WTC11 (cell line): ENCODE data around the gene IQGAP2. TPM values are rescaled to one million over a fixed set of nuclear protein-coding genes. Genes with fewer than 3 reads are reported as not detected.

Source experiments
- ATAC-seq: fragments of 200-7000 bp; cut with Tn5 transposase; 2 replicates; pipeline ENCODE4 v1.10.0; 2021; ENCODE audit warnings: mild to moderate bottlenecking, moderate library complexity
- CTCF ChIA-PET: fragments of 300-600 bp; sonication (Branson Sonifier 250); formaldehyde crosslinking; loops from one replicate; lab custom pipeline; 2021; ENCODE audit warnings: antibody characterized with exemption; lab: Charles Lee
- POLR2A ChIA-PET: fragments of 350-600 bp; sonication (Branson Sonifier 250); formaldehyde crosslinking; loops from one replicate; lab custom pipeline; 2021; ENCODE audit warnings: antibody characterized with exemption; lab: Charles Lee
- DNase-seq: peaks from one replicate; pipeline ENCODE4 v3.0.0; 2021; ENCODE audit warnings: low spot score
- H3K27ac Mint-ChIP-seq: 2 replicates; pipeline ENCODE4 v1.8.0; 2021; ENCODE audit warnings: mixed read lengths
- H3K27me3 Mint-ChIP-seq: 2 replicates; pipeline ENCODE4 v1.8.0; 2021; ENCODE audit warnings: low read depth, mild to moderate bottlenecking, moderate library complexity, mixed read lengths
- H3K36me3 Mint-ChIP-seq: 2 replicates; pipeline ENCODE4 v1.8.0; 2021; ENCODE audit warnings: mixed read lengths
- H3K4me1 Mint-ChIP-seq: 2 replicates; pipeline ENCODE4 v1.8.0; 2022; ENCODE audit warnings: mixed read lengths
- H3K4me3 Mint-ChIP-seq: 2 replicates; pipeline ENCODE4 v1.8.0; 2021; ENCODE audit warnings: mild to moderate bottlenecking, moderate library complexity, mixed read lengths
- H3K9me3 Mint-ChIP-seq: 2 replicates; pipeline ENCODE4 v1.8.0; 2021; ENCODE audit warnings: mixed read lengths
- ATF6 ChIP-seq: sonication (generic); formaldehyde crosslinking; IDR thresholded peaks from 2 replicates; pipeline ENCODE4 v1.8.1; 2023; ENCODE audit warnings: mild to moderate bottlenecking, missing genetic modification reagents
- E2F5 ChIP-seq: sonication (generic); formaldehyde crosslinking; IDR thresholded peaks from 2 replicates; pipeline ENCODE4 v1.8.1; 2022; ENCODE audit warnings: mild to moderate bottlenecking, moderate library complexity, missing genetic modification reagents
- FOXP4 ChIP-seq: sonication (generic); formaldehyde crosslinking; IDR thresholded peaks from 2 replicates; pipeline ENCODE4 v1.8.0; 2022; ENCODE audit warnings: mild to moderate bottlenecking, missing genetic modification reagents
- HMGA2 ChIP-seq: fragments of 250-450 bp; sonication (Bioruptor Pico); IDR thresholded peaks from 2 replicates; pipeline ENCODE4 v1.4.0; 2021; ENCODE audit warnings: mild to moderate bottlenecking, moderate library complexity
- IRF1 ChIP-seq: sonication (generic); formaldehyde crosslinking; IDR thresholded peaks from 2 replicates; pipeline ENCODE4 v1.8.0; 2023; ENCODE audit warnings: missing genetic modification reagents
- MYBL2 ChIP-seq: sonication (generic); formaldehyde crosslinking; IDR thresholded peaks from 2 replicates; pipeline ENCODE4 v1.8.1; 2023; ENCODE audit warnings: mild to moderate bottlenecking, moderate library complexity, missing genetic modification reagents
- PRDM15 ChIP-seq: sonication (generic); formaldehyde crosslinking; IDR thresholded peaks from 2 replicates; pipeline ENCODE4 v1.8.0; 2022; ENCODE audit warnings: missing genetic modification reagents
- SMAD3 ChIP-seq: sonication (generic); formaldehyde crosslinking; IDR thresholded peaks from 2 replicates; pipeline ENCODE4 v1.8.0; 2022; ENCODE audit warnings: missing genetic modification reagents, mild to moderate bottlenecking, borderline replicate concordance
- SMAD4 ChIP-seq: sonication (generic); formaldehyde crosslinking; IDR thresholded peaks from 2 replicates; pipeline ENCODE4 v1.8.0; 2022; ENCODE audit warnings: mild to moderate bottlenecking, missing genetic modification reagents
- SP1 ChIP-seq: sonication (generic); formaldehyde crosslinking; conservative IDR thresholded peaks from 2 replicates; pipeline ENCODE4 v1.8.1; 2022; ENCODE audit warnings: missing genetic modification reagents
- STAT6 ChIP-seq: sonication (generic); formaldehyde crosslinking; conservative IDR thresholded peaks from 2 replicates; pipeline ENCODE4 v1.8.1; 2023; ENCODE audit warnings: mild to moderate bottlenecking, low read depth, missing genetic modification reagents, moderate library complexity
- TCF7 ChIP-seq: sonication (generic); formaldehyde crosslinking; IDR thresholded peaks from 2 replicates; pipeline ENCODE4 v1.8.0; 2022; ENCODE audit warnings: mild to moderate bottlenecking, low read depth, missing genetic modification reagents, moderate library complexity
- ZNF263 ChIP-seq: sonication (generic); formaldehyde crosslinking; IDR thresholded peaks from 2 replicates; pipeline ENCODE4 v1.8.1; 2022; ENCODE audit warnings: low read depth, mild to moderate bottlenecking, moderate library complexity, missing genetic modification reagents
- ZNF512 ChIP-seq: sonication (generic); formaldehyde crosslinking; IDR thresholded peaks from 2 replicates; pipeline ENCODE4 v1.8.1; 2022; ENCODE audit warnings: missing genetic modification reagents, borderline replicate concordance
- ZNF532 ChIP-seq: fragments of 250-450 bp; sonication (Bioruptor Pico); IDR thresholded peaks from 2 replicates; pipeline ENCODE4 v1.9.0; 2021; ENCODE audit warnings: mild to moderate bottlenecking, borderline replicate concordance
- total RNA-seq: library from RNA; stranded (reverse); gene quantifications from 3 replicates; pipeline ENCODE4 v1.2.3, GENCODE V29; 2021

The IQGAP2 gene
- total RNA-seq, 1 experiment from 2014 or later: 70.6 TPM

GRCh38 chr5:76406014-76406413 is 2.9 kb downstream of the IQGAP2 start:
- Mint-ChIP-seq H3K4me1 (peaks cover 60% of the 10 kb centered on the region), H3K4me3 (no peak overlapping the region), H3K36me3 (no peaks in the 10 kb centered on the region), H3K9me3 (no peaks in the 10 kb centered on the region), H3K27ac (no peak overlapping the region), H3K27me3 (no peaks in the 10 kb centered on the region; the same call in 1 of the 2 replicates)
- ATAC-seq (no peak), DNase-seq (no peak)
- CTCF ChIA-PET: interaction anchor here (3.4 kb wide), 1 partner anchor 138 kb away, joined by 19 read pairs; no protein-coding TSS in a partner anchor
- POLR2A ChIA-PET: no interaction called here
- TF ChIP-seq ZNF532 (CRISPR knock-in tag) (no peak), SMAD3 (no peak), MYBL2 (CRISPR knock-in tag) (no peak), SP1 (CRISPR knock-in tag) (no peak)

- CTCF ChIA-PET: interaction anchor here (1.1 to 3.4 kb wide), 2 partner anchors 137 to 176 kb away, joined by 3 to 19 read pairs; no protein-coding TSS in a partner anchor
- peaks cover 60% of the 10 kb centered on the region for H3K4me1 Mint-ChIP-seq
- H3K27ac Mint-ChIP-seq: no peak overlapping the region
- no peaks in the 10 kb centered on the region for H3K9me3 Mint-ChIP-seq
- no peaks in the 10 kb centered on the region for H3K27me3 Mint-ChIP-seq
- POLR2A ChIA-PET: no interaction called here
- no peaks in the 10 kb centered on the region for H3K36me3 Mint-ChIP-seq
- DNase-seq (no peak), ATAC-seq (no peak)
- no peak overlapping the region for H3K4me3 Mint-ChIP-seq
- TF ChIP-seq IRF1 (CRISPR knock-in tag) (no peak), STAT6 (CRISPR knock-in tag) (no peak), PRDM15 (CRISPR knock-in tag) (no peak), FOXP4 (no peak), TCF7 (CRISPR knock-in tag) (no peak), ATF6 (CRISPR knock-in tag) (no peak), ZNF263 (CRISPR knock-in tag) (no peak), HMGA2 (CRISPR knock-in tag) (no peak), SMAD4 (CRISPR knock-in tag) (no peak), E2F5 (CRISPR knock-in tag) (no peak), ZNF512 (CRISPR knock-in tag) (no peak)
Measured at GRCh38 chr5:76406673-76407072, 3.6 kb downstream of the IQGAP2 start.
